HG03558 (cell line): Measurements from ENCODE around the gene CHRNA5.
"Not testable (repeated sequence)": the region's sequence is repeated elsewhere in the genome, so short reads cannot be mapped to it uniquely, and the experiment has no call there.

Source experiments
- ATAC-seq: cut with Tn5 transposase; IDR thresholded peaks from one replicate; pipeline ENCODE4 v1.9.1; 2021; ENCODE audit warnings: moderate number of reproducible peaks; ENCODE audit not compliant: unreplicated experiment; ENCODE audit errors: extremely low read depth

The CHRNA5 gene

DNA sequence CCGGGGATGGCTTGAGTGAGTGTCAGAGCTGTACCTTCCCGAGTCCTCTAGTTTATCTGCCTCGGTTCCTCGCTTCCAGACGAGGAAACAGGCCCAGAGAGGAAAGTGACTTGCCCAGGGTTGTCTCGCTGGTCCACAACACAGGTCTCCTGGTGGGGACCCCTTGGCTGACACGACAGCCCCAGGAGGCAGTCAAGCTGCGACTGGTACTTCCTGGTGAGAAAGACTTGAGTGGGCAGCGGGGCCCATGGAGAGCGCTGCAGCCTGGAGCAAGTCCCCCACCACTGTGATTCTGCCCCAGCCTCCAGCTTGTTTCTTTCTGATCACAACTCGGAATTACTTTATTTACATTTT, 600 bp upstream of the CHRNA5 start:
- no peak for ATAC-seq

GRCh38 chr15:78565951-78566774, 843 bp downstream of the CHRNA5 start:
- ATAC-seq = no peak

DNA sequence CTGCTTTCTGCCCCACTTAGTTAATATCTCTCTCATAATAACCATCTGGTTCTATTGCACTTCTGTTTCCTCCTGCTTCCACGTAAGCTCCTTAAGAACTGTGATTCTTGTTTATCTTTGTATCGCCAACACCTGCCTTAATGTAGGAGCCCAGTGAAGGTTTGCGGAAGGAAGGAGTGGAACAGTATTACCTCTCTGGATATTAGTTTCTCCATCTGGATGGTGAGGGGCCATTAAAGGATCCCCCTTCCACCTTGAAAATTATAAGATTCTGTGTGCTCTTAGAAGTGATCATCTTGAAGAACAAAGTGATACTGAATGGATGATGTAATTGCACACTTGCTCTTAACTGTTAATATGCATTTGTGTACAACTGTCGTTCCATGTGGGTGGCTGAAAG, 2.2 kb downstream of the CHRNA5 start:
- no peak for ATAC-seq

DNA sequence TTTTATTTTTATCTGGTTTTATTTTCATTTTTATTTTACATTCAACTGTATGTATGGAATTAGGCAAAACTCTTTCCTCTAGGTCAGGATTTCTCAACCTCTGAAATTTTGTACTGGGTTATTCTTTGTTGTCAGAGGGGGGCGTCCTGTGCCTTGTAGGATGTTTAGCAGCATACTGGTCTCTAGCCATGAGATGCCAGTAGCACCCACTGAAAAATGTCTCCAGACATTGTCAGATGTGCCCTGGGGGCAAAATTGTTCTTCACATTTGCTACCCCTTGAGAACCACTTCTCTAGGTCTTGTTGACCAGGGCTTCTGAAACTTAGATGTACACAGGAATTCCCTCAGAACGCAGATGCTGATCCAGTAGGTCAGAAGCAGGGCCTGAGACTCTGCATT, 5.4 kb downstream of the CHRNA5 start:
- ATAC-seq = no peak

DNA sequence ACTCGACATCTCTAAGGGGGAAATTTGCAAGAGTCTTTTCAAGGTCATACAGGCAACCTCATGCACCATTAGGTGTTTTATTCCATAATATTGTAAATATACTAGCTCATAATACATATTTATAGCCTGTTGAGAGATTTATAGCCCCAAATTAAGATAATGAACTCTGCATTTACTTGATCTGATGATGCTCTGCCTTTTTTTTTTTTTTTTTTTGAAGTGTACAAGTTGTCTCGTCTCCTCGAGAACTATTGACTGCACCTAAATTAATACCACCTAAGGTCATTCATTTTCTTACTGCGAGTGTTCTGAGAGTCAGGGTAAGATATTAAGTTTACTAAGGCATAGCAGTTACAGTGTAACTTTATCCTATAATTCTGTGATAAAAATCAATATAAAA, 6.1 kb downstream of the CHRNA5 start:
- ATAC-seq = no peak

GRCh38 chr15:78573416-78573815, 8.1 kb downstream of the CHRNA5 start:
- no peak for ATAC-seq

DNA sequence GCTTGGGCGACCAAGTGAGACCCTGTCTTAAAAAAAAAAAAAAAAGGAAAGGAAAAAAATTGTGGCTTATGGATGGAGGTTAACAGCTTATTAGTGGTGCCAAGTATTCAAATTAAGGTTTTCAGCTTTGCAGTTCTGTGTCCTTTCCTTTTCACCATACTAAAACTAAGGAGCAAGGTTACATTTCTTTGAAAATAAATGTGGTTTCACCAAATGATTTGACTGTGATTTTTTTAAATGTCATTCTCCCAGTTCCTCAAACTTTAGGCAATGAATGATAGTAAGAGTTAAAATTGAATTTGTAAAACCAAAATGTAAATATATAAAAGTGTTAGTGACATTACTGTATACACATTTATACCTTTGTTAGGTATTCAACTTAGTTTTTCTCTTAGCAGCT, 9.6 kb downstream of the CHRNA5 start:
- ATAC-seq = no peak

GRCh38 chr15:78597583-78597982, 32.3 kb downstream of the CHRNA5 start:
- ATAC-seq = no peak

- ATAC-seq = no peak
Observed at GRCh38 chr15:78598348-78598747, 33.0 kb downstream of the CHRNA5 start.

GRCh38 chr15:78599189-78599588, 33.9 kb downstream of the CHRNA5 start:
- ATAC-seq = no peak

GRCh38 chr15:78603467-78603866, 38.1 kb downstream of the CHRNA5 start:
- no peak for ATAC-seq

DNA sequence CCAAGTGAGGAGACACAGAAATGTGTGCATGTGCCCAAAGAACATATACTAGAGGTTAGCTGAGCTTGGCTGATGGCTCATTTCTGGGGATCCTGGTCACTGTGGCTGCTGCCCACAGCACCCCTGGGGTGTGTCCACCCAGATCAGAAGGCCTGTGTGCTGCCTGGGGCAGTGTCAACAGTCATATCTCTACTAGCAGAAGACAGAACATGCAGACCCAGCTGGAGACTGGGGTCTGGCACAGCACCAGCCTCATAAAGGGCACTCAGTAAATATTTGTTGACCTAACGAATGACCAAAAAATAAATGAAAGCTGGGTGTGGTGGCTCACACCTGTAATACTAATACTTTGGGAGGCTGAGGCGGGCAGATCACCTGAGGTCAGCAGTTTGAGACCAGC, 39.1 kb downstream of the CHRNA5 start:
- no peak for ATAC-seq

GRCh38 chr15:78605201-78605600, 39.9 kb downstream of the CHRNA5 start:
- no peak for ATAC-seq

- ATAC-seq = no peak
Observed at GRCh38 chr15:78605680-78606079, 40.4 kb downstream of the CHRNA5 start.

DNA sequence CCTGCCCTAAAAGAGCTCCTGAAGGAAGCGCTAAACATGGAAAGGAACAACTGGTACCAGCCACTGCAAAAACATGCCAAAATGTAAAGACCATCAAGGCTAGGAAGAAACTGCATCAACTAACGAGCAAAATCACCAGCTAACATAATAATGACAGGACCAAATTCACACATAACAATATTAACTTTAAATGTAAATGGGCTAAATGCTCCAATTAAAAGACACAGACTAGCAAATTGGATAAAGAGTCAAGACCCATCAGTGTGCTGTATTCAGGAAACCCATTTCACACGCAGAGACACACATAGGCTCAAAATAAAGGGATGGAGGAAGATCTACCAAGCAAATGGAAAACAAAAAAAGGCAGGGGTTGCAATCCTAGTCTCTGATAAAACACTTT, 44.2 kb downstream of the CHRNA5 start:
- not testable (repeated sequence) for ATAC-seq

GRCh38 chr15:78614021-78614420, 48.7 kb downstream of the CHRNA5 start:
- no peak for ATAC-seq

DNA sequence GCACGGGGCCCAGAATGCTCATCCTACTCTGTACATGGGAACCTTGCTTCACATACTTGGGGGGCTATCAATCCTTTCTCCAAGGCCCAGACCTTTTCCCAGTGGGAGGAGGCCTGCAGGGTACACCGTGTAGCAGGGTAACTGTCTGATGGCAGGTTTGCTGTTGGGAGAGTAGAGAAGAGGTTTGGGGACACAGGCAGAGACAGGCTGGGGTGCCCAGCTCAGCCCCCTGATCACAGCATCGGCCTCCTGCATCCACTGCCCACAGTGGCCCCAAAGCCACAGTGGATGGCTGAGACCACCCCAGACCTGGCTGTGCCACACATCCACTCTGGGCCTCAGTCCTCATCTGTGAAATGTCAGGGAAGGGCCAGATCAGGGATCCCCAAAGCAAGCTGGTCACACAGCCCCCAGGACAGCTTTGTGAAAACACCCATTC, 49.9 kb downstream of the CHRNA5 start:
- no peak for ATAC-seq

GRCh38 chr15:78616506-78616905, 51.2 kb downstream of the CHRNA5 start:
- no peak for ATAC-seq

GRCh38 chr15:78617076-78617475, 51.8 kb downstream of the CHRNA5 start:
- no peak for ATAC-seq

DNA sequence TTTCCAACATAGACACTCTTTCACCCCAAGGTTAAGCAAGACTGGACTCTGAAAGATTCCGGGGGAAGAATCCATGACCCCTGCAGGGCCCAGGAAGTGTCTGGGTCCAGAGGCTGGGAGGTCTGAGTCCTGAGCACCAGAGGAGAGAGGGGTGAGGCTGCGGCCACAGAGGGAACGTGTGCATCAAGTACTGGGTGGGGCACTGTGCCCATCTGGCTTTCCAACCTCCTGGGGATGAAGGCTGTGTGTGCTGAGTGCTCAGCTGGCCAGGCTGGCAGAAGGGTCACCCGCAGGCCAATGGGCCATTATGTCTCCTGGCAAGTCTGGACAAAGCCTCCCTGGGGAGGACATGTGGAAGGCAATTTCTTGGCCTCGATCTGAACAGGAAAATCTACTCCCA, 52.2 kb downstream of the CHRNA5 start:
- ATAC-seq = no peak

DNA sequence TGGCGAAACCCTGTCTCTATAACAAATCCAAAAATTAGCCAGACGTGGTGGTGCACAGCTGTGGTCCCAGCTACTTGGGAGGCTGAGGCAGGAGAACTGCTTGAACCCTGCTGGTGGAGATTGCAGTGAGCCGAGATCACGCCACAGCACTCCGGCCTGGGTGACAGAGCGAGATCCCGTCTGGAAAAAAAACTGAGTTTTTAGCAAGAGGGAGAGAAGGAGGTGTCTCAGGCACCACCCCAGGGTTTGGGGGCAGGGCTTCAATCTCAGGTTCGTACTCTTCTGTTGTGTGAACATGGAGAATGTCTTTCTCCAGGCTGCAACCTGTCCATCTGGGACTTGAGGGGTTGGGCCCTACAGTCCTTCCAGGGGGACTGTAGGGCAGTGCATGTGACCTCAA, 52.7 kb downstream of the CHRNA5 start:
- no peak for ATAC-seq

GRCh38 chr15:78618490-78618934, 53.2 kb downstream of the CHRNA5 start:
- no peak for ATAC-seq
